ENCODE results near the gene TMEM250.

TMEM250 gene

DNA sequence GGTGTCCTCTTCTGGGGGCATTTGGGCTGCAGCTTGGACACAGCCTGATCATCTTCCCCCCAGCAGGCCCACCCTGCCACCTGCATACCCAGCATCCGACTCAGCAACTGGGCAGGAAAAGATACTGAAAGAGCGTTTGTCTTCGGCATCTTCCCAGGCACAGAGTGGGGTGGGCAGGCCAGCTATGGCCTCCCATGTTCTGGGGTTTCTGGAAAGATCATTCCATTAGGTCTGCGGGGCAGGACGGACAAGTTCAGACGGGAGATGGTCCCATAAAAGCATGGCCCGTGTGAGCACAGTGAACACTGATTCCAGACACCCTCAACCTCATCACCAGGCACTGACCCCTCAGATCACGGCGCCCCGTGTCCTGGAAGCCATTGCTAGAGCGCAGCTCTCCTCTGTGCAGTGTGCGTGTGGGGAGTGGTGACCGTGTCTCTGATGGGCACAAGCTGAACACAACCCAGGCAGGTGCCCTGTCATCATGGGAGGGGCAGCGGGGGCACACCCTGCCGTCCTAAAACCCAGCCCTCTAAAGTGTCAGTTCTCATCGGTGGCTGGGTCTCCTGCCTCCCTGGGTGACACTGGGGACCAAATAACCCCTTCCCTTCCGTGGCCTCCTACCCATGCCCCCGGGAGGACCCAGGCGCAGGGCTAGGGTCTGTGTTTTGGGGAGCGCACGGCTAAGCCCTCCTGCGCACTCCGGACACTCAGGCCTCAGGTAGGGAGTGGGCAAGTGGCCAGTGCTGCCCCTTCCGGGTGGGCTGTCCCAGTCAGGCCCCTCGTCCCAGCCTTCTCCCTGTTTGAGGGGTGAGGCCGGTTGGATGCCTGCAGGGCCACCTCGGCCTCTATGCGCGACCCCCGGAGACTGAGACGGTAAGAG is 13.2 kb upstream of the TMEM250 start:
- no peak for DNase-seq

DNA sequence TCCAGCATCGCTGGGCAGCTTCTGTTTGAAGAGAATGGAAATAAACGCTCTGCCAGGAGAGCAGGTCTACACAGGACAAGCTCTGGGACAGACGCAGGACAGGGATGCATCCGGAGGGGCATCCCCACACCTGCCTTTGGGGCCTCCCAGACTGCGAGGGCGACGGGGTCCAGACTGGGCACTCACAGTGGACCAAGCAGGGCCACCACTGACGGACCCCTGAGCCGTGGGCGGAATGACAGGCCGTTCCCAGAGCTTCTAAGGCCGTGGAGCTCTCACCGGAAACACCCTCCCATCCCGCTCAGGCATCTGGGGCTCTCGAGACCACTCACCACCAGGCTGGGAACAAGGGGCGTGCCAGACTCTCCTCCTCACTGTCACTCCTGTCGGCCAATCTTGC is 10.5 kb upstream of the TMEM250 start:
- DNase-seq, result no peak

DNA sequence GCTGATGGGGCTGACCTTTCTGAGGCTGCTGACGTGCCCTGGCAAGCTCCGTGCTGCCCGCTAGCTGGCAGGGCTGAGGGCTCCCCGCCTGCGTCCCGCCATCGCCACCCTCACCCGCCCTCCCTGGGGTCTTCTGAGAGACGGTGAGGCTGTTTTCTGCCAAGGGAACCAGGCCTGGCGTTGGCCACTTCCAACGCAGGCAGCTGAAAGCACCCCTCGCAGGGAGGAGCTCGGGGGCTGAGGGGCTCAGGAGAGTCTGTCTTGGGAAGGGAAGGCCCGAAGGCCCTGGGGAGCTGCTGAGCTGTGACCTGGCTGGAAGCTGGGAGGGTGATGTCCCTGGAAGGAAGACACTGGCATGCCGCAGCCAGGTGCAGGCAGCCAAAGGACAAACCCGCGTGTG is 9.8 kb upstream of the TMEM250 start:
- no peak for DNase-seq

DNA sequence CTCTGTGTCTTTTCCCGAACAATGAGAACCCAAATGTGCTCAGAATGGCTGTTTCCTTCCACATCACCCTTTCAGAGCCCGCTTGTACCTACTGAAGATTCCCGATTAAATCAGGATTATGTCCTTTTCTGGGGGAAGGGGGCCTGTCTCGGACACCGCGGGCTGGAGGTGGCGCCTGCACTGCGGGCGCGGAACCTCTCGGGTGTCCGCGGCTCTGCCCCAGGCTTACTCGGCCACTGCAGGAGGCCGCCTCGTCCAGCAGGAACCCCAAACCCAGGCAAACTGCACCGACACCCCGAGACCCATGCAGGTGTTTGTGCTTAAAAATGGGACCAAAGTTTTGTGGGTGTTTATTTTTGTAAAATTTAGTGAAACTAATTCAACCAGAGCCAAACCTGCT is 8.6 kb upstream of the TMEM250 start:
- no peak for DNase-seq

DNA sequence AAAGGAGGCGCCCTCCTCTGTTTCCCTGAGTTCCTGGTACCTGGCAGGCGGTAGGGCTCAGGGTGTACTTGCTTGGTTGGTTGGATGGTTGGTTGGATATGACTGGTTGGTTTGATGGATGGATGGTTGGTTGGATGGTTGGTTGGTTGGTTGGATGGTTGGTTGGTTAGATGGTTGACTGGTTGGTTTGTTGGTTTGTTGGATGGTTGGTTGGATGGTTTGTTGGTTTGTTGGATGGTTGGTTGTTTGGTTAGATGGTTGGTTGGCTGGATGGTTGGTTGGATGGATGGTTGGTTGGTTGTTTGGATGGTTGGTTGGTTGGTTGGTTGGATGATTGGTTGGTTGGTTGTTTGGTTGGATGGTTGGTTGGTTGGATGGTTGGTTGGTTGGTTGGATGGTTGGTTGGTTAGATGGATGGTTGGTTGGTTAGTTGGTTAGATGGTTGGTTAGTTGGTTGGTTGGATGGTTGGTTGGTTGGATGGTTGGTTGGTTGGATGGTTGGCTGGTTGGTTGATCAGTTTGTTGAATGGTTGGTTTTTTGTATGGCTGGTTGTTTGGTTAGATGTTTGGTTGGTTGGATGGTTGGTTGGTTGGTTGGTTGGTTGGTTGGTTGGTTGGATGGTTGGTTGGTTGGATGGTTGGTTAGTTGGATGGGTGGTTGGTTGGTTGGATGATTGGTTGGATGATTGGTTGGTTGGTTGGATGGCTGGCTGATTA is 6.5 kb upstream of the TMEM250 start:
- DNase-seq, result no peak

DNA sequence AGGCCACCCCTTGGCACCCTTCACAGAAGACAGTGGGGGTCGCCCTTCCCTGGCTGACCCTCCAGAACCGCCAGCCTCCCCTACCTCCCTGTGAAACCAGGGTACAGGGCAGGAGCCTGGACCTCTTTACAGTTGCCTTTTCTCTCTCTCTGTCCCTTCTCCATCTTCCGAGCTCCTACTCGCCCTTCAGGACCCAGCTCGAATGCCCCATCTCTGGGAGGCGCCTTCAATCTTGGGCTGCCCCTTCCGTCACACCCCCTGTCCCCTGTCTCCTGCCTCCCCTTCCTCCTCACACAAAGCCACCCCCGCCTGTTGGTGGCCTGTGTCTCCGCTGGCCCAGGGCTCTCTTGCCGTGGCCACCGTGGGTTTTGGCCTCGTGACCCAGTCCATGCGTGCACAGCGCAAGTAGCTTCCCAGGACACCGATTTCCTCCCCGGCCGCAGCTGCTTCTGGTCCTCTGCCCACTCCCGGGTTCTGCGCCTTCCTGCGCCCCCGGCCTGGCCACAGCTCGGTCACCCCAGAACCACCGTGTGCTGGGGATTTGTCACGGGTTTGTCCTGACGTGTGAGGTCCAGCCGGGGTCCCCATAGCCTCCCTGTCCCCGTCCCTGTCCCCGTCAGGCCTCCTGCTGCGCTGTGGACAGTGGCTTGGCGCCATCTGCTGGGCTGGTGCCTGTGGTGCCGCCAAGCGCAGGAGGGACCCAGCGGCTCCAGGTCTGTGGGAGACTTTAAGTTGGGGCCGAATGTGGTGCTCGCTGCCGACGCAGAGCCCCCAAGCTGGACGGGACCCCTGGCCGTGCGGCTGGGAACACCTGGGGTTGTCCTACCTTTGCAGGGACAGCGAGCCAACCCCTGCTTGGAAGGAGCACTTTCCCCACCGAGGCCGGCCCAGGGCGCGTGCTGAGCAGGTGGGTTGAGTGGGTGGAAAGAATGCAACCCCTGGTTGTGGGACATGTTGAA is 4.0 kb upstream of the TMEM250 start:
- no peak for DNase-seq

DNA sequence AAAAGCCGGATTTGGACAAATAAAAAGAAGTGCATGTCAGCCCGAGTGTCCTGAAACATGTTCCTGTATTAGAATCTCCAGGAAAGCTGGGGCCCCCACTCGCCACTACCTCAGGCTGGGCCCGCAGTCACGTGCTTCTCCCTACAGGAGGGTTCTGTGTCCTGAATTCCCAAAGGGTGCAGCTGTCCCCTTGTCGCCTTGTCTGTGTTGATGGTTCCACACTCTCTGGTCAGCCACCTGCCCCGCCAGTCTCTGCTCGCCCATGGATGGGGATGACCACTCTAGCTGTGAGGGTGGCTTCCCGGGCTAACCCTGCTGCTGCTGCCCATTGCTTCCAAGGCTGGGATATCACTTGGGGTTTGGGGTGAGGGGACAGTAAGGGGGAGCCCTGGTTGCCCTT is 3.1 kb upstream of the TMEM250 start:
- no peak for DNase-seq

DNA sequence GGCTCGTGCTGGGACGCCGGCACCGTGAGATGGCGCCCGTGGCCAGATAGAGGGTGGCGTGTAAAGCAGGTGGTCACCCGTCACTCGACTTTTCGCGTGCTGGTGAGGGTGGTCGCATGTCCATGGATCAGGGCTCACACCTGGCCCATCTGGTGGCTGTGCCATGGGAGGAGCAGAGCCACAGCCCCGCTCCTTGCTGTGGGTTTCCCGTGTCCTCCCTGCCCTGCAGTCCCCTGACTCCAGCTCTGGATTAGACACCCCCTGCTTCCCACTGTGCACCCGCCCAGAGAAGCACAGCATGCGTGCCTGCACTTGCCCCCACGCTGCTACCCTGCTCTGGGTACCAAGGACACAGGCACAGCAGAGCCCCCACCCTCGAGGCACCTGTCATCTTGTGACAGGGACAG is 1.8 kb upstream of the TMEM250 start:
- DNase-seq, result no peak

DNA sequence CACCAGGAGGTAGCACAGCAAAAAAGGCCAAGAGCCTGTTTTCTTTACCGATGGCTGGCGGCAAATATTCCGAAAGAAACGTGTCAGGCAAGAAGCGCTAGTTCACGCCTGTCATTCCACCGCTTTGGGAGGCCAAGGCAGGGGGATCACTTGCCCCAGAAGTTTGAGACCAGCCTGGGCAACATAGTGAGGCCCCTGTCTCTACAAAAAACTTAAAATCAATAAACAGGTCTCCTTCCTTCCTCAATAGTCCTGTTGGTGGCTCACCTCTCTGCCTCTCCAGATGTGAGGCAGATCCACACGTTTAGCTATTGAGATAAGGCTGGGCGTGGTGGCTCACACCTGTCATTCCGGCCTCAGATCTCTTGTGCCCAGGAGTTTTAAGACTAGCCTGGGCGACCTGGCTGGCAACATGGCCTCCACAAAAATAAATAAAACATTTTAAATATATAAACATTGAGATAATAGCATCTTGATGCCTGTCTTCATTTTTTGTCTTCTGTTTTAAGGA is 1.3 kb upstream of the TMEM250 start:
- no peak for DNase-seq

DNA sequence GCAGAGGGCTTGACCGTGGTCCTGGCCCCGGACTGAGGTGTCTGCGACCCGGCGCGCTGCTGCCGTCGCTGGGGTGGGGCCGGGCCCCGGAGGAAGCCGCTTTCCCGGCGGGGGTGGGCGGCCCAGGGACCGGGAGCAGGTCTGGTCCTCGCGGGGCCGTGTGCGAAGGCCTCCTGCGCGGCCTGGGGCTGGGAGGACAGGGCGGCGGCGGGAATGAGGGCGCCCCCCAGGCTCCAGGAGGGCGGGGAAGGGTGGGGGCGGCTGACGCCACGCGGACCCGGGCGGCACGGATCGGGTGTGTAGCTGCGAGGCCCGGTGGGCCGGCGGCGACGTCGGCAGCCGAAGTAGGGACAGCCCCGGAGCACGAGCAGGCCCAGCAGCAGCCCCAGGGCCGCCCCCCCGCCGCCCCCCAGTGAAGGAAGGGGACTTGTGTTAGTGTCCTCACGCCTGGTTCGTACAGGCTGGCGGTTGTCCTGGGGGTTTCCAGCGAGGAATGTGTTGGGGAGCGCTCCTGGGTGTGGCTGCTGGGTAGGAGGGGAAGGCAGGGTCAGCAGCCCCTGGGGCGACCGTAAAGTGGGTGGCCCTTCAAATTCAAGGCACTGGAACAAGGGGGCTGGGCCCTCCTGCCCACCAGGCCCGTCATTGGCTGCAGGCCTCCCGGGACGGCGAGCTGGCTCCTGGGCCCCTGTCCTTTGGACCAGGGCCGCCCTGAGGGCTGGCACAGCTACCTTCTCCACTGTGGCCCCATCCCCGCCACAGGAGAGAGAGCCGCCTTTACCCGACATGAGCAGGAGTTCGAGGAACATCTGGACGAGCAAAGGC is 597 bp upstream of the TMEM250 start:
- no peak for DNase-seq

DNA sequence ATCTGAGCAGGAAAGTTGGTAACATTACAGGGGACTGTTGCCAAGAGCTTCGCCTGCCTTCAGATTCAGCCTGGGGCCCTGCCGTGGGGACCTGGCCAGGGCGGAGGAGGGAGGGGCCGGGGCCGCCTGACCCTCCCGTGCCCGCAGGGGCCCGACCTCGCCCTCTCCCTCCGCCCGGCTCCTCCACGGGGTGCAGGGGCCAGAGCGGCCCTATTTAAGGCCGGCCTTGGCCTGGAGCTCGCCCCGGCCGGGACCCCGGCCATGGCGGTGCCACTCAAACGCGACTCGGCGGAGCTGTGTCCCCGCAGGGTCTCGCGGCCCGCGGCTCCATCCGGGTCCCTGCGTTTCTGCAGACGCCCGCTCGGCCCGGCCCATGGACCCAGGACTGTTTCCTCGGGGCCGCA is 757 bp downstream of the TMEM250 start:
- DNase-seq, result no peak

DNA sequence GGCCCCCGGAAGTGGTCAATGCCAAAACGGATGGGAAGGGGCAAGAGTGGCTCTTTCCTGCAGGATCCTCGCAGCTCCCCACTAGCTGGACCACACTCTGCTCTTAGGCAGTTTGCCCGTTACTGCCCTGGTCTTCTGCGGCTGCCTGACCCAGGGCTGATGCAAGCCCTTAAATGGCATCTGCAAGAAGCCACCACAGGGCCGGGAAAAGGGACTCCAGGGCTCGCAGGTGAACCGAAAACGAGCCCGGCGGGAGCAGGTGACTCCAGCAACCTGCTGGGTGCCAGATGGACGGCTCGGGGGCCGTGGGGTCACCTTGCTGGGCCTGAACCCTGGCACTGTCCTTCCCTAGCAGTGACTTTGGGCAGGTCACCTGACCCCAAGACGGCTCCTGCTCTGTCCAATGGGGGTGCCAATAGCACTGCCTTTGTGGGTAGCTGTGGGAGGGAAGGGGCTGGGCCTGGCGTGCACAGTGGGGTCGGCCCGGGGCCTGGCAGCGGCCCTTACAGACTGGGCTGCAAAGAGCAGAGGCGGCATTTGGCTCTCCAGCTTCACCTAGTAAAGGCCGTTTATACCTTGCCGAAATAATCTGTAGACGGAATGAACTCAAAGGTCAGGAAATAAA is 1.3 kb downstream of the TMEM250 start:
- no peak for DNase-seq

DNA sequence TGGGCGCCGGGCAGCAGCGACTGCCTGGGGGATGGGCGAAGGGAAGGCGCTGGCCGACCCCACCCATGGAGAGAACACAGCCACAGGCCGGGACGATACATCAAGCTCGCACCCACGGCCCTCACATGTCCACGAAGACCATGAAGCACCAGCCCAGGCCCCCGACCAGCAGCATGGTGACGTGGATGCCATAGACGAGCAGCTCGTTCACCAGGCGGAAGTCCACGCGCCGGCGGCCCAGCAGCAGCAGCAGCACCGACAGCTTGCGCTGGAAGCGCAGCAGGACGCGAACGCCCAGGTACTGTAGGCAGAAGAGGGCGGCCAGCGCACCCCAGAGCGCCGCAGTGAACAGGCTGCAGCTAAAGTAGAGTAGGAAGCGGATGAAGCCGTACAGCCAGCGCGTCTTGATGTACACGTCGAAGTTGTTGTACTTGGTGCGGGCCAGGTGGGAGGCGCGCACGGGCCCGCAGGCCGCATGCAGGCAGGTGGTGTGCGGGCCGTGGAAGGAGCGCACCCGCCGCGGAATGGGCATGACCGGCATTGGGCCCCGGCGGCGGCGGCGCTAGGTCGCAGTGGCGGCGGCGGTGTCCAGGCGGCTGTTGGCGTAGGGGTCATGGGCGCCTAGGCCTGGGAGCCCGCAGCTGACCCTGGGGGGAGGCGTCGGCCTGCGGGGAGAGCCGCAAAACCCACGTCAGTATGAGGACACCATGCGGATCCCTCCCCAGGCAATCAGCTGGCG is 2.1 kb downstream of the TMEM250 start:
- no peak for DNase-seq

DNA sequence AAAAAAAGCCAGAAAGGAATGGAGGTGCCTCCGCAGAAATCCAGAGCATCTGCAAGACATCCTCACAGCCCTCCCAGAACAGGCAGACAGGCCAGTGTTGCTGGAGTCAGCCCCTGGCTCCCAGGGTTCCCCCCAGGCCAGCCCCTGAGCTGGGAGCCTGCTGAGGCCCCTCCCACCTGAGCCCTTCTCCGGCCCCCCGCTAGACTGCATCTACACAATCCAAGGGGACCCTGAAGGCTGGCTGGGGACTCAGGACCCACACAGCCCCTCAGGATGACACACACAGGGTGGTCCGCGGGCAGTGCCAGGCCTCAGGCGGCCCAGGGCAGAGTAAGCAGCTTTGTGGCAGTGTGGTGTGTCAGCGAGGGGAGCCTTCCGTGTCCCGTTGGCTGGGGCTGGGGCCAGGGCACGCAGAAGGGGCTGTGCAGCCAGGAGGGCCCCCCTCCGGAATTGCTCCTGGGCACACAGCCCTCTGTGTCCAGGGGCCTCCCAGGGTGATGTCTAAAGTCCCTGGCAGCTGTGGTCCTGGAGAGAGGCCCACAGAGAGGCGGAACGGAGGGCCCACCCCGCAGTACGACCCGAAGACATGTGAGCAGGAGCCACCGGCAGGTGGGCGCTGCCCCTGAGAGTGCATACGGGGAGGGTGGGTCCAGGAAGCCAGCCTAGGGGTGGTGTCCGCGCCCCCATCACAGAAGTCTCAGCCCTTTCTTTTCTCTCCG is 2.9 kb downstream of the TMEM250 start:
- no peak for DNase-seq

DNA sequence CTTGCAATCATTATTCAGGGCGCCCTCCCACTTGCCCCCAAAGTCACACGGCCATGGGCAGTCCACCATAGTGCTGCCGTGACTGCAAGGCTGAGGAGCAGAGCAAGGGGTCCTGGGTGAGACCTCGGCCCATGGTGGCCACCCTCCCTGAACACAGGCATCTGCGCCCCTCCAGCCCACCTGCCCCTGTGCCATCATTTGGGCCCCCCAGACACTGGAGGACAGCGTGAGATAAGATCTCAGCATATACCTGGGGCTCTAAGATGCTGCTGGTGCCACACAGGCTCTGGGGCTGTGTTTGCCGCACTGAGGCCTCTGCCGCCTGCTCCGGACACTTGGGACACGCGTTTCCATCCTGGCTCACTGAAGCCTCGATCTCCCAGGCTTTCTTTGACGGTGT is 3.5 kb downstream of the TMEM250 start:
- DNase-seq, result no peak

DNA sequence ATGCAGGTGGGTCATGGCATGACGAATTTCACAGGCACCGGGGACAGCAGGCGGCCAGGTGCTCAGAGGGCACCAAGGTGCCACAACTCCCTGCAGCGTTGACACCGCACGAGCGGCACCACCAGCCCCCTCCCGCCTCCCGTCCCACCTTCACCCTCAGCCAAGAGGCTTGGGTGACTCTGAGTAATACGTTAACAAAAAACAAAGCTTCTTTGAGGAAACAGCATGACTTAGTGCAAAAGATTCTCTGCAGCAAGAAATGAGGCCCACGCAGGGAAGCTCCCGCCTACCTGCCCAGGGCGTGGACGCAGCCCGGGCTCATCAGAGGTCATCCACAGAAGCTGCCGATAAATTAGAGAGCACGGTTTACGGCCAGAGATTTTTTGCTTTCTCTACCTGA is 4.1 kb downstream of the TMEM250 start:
- no peak for DNase-seq

DNA sequence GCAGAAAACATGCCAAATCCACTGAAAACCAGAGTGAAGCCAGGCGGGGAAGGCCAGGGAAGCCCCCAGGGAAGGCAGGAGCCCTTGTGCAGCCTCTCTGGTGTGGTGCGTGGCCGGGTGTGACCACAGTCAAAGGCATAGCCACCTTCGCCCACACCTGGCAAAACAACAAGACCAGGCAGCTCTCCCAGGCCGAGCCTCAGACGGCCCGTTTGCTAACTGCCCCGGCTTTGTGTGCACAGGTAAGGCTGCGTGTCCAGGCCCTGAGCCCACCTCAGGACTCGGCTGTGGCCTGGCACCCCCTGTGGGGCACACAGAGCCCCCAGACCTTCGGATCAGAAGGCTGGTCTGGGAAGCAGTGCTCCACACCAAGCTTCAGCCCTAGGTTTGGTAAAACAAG is 6.1 kb downstream of the TMEM250 start:
- no peak for DNase-seq

DNA sequence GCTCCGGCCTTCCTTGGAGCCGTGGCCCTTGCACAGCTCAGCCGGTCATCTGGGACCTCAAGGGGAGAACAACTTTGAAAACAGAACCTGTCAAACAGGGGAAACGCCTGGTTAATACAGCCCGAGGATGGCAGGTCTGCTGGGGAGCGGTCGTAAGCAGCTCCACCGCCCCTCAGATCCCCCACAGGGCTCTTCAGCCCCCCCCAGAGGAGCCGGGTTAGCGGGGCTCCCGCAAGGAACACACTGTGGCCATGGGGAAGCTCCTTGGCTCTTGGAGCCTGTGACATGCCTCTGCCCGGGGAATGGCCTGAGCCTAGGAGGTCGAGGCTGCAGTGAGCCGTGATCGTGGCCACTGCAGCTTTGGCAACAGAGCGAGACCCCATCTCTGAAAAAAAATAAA is 6.8 kb downstream of the TMEM250 start:
- DNase-seq, result no peak

DNA sequence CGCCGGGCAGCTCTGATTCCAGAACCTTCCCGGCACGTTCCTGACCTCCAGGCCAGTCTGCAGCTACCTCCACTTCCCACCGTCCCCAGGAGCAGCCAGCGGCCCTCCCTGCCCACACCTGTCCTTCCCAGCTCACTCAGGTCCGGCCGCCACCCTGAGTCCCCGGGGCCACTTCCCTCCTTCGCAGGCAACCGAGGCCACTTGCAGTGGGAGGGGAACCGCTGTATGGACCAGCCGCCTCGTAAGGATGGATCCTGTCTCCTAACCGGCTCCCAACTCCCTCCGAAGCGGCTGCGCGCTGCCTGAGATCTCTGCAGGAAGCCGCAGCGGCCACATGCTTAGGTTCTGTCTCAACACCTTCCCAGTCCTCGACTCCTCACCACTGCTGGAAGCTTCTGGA is 7.5 kb downstream of the TMEM250 start:
- no peak for DNase-seq

All from NCI-H1417 treated with DMSO at 0.1 percent for 48 hours (cell line).